A673 (cell line): Measurements from ENCODE around the gene RSPH1. TPM values are rescaled to one million over a fixed set of nuclear protein-coding genes. Genes with fewer than 3 reads are reported as not detected.

ENCODE experiments used
- BruUV-seq: library from RNA; stranded (reverse); fragments of 400-500 nt; replicated peaks from 2 replicates; lab custom pipeline; 2021; lab: Mats Ljungman, UMichigan
- CTCF ChIA-PET: fragments of 300-600 bp; sonication (Branson Sonifier 250); formaldehyde crosslinking; loops from one replicate; lab custom pipeline; 2022; ENCODE audit warnings: antibody characterized with exemption; lab: Charles Lee
- POLR2A ChIA-PET: fragments of 300-600 bp; sonication (Branson Sonifier 250); formaldehyde crosslinking; loops from one replicate; lab custom pipeline; 2022; ENCODE audit warnings: antibody characterized with exemption; ENCODE audit not compliant: low non-redundant PET; lab: Charles Lee
- DNase-seq: peaks from one replicate; pipeline ENCODE4 v3.0.0-alpha.2; 2015; ENCODE audit warnings: low spot score
- H3K27ac ChIP-seq: fragments of 200-600 bp; sonication (generic); 2 replicates; pipeline ENCODE4 v1.5.1; 2016; ENCODE audit warnings: mixed run types, low read depth, mild to moderate bottlenecking, mixed read lengths, antibody characterized with exemption, low read length; ENCODE audit not compliant: poor library complexity, severe bottlenecking
- H3K27me3 ChIP-seq: fragments of 200-600 bp; sonication (generic); replicated peaks from 2 replicates; pipeline ENCODE4 v1.6.1; 2017; ENCODE audit warnings: mixed run types, low read depth, mild to moderate bottlenecking, mixed read lengths, antibody characterized with exemption, low read length; ENCODE audit not compliant: insufficient read depth, poor library complexity
- H3K36me3 ChIP-seq: fragments of 200-600 bp; sonication (generic); 2 replicates; pipeline ENCODE4 v1.6.1; 2016; ENCODE audit warnings: mixed run types, mild to moderate bottlenecking, mixed read lengths, antibody characterized with exemption, low read length; ENCODE audit not compliant: insufficient read depth, poor library complexity, severe bottlenecking
- H3K4me1 ChIP-seq: fragments of 200-600 bp; sonication (generic); 2 replicates; pipeline ENCODE4 v1.6.1; 2017; ENCODE audit warnings: mixed run types, mild to moderate bottlenecking, mixed read lengths, antibody characterized with exemption, low read length; ENCODE audit not compliant: insufficient read depth, poor library complexity, severe bottlenecking
- H3K4me3 ChIP-seq: fragments of 200-600 bp; sonication (generic); 2 replicates; pipeline ENCODE4 v1.5.1; 2016; ENCODE audit warnings: low read depth, mixed run types, mild to moderate bottlenecking, mixed read lengths, low read length; ENCODE audit not compliant: poor library complexity, severe bottlenecking
- H3K9me3 ChIP-seq: fragments of 200-600 bp; sonication (generic); 2 replicates; pipeline ENCODE4 v1.6.1; 2016; ENCODE audit warnings: mixed run types, low read depth, mild to moderate bottlenecking, mixed read lengths, antibody characterized with exemption, low read length; ENCODE audit not compliant: poor library complexity, severe bottlenecking
- CTCF ChIP-seq: fragments of 300-800, 200-600 bp; sonication (generic); conservative IDR thresholded peaks from 2 replicates; pipeline ENCODE4 v1.5.1; 2017; ENCODE audit warnings: low read depth, mild to moderate bottlenecking, antibody characterized with exemption, low read length, moderate library complexity, mixed read lengths
- EZH2 ChIP-seq: fragments of 200-600 bp; sonication (generic); IDR thresholded peaks from 2 replicates; pipeline ENCODE4 v1.6.1; 2017; ENCODE audit warnings: borderline replicate concordance, low read depth, mild to moderate bottlenecking, mixed read lengths, antibody characterized with exemption, low read length; ENCODE audit not compliant: poor library complexity, severe bottlenecking
- intact Hi-C: fragments of 100-400 bp; cut with micrococcal nuclease; formaldehyde crosslinking; loops from one replicate; pipeline ENCODE4 v1.10.0; 2022; ENCODE audit not compliant: unreplicated experiment
- total RNA-seq: library from RNA; stranded (reverse); gene quantifications from 2 replicates; pipeline ENCODE4 v1.2.3, GENCODE V29; 2021

RSPH1 gene
- total RNA-seq, 1 experiment from 2014 or later: 0.45 TPM

DNA sequence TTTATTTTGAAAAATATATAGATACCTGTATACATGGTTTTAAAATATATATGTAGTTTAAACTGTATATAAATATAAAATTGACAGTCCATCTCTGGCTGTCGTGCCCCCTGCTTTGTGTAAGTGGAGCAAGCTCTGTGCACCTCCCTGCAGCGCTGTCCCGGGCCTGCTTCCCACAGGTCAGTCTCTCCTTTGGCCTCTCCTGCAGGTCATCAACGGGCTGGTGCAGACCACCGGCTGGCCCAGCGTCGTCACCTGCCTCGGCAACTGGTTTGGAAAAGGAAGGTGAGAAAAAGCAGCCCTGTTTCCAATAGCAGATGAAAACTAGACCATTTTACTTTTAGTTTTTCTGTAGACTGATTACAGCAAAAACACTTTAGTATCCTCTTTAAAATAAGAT, 46.2 kb upstream of the RSPH1 start:
- H3K4me1 ChIP-seq: peaks cover under 1% of the 10 kb centered on the region
- no peaks in the 10 kb centered on the region for H3K9me3 ChIP-seq
- no peak for DNase-seq
- no peaks in the 10 kb centered on the region for H3K36me3 ChIP-seq
- no peaks in the 10 kb centered on the region for H3K27me3 ChIP-seq
- CTCF ChIA-PET: no interaction called here
- intact Hi-C loops: no loop called here
- BruUV-seq: no TSS peak
- POLR2A ChIA-PET: no interaction called here
- H3K27ac ChIP-seq: no peak overlapping the region
- no peak for TF ChIP-seq CTCF
- no peak for TF ChIP-seq EZH2
- H3K4me3 ChIP-seq: no peak overlapping the region

- ChIA-PET CTCF (no interaction called here), POLR2A (no interaction called here)
- no peak for DNase-seq
- intact Hi-C loops: no loop called here
- peaks cover 4% of the 10 kb centered on the region for H3K4me1 ChIP-seq
- BruUV-seq: no TSS peak
- H3K27me3 ChIP-seq: no peaks in the 10 kb centered on the region
- no peak overlapping the region for H3K27ac ChIP-seq
- TF ChIP-seq CTCF (no peak), EZH2 (no peak)
- H3K36me3 ChIP-seq: no peaks in the 10 kb centered on the region
- no peaks in the 10 kb centered on the region for H3K9me3 ChIP-seq
- no peak overlapping the region for H3K4me3 ChIP-seq
Observed at GRCh38 chr21:42541618-42542017, 45.6 kb upstream of the RSPH1 start.

DNA sequence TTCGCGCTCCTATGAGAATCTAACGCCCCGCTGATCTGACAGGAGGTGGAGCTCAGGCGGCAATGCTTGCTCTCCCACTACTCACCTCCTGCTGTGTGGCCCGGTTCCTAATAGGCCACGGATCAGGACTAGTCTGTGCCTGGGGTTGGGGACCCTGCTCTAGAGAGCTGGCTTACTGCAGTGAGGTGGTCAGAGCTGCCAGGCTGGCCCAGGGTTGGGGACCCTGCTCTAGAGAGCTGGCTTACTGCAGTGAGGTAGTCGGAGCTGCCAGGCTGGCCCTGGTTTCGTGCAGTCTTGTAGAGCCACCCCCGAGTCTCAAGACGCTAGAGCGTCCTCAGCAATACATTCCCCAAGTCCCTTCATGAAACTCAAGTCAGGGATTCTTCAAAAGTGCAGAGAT, 45.1 kb upstream of the RSPH1 start:
- intact Hi-C loops: no loop called here
- BruUV-seq: no TSS peak

DNA sequence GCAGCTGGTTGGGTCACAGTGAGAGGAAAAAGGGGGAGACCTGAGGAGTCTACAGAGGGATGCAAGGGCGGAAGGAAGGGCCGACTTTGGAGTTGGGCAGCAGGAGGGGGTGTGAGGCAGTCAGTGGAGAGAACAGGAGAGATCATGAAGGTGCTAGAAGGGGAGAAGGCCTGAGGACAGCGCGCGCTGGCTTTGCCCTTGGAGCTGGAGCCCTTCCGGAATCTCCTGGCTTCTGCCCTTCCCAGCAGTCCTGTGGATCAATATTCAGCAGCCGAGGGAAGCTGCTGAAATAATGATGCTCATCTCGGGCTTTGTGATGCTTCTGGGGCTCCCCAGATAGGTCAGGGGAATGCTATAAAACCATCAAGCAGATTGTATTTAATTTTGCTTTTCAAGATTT, 44.4 kb upstream of the RSPH1 start:
- H3K27me3 ChIP-seq: no peaks in the 10 kb centered on the region
- peaks cover 8% of the 10 kb centered on the region for H3K4me1 ChIP-seq
- ChIA-PET CTCF (no interaction called here), POLR2A (no interaction called here)
- H3K36me3 ChIP-seq: no peaks in the 10 kb centered on the region
- TF ChIP-seq EZH2: no peak
- TF ChIP-seq CTCF: no peak
- no peak overlapping the region for H3K27ac ChIP-seq
- no peak overlapping the region for H3K4me3 ChIP-seq
- H3K9me3 ChIP-seq: no peaks in the 10 kb centered on the region
- DNase-seq: no peak
- no TSS peak for BruUV-seq
- intact Hi-C loops: no loop called here

More for the DNA sequence above, 45.1 kb upstream of the RSPH1 start:
- H3K4me1 ChIP-seq: peaks cover 4% of the 10 kb centered on the region
- H3K27me3 ChIP-seq: no peaks in the 10 kb centered on the region
- DNase-seq: no peak
- H3K9me3 ChIP-seq: no peaks in the 10 kb centered on the region
- CTCF ChIA-PET: no interaction called here
- POLR2A ChIA-PET: no interaction called here
- H3K36me3 ChIP-seq: no peaks in the 10 kb centered on the region
- no peak for TF ChIP-seq EZH2
- no peak overlapping the region for H3K27ac ChIP-seq
- H3K4me3 ChIP-seq: no peak overlapping the region
